Ovary (tissue), 9 donors: ENCODE results near the gene NSFL1C. TPM values are rescaled to one million over a fixed set of nuclear protein-coding genes. Genes with fewer than 3 reads are reported as not detected.

Experiments used
- DNase-seq, 5 donors: peaks; one replicate each; pipeline ENCODE4 v3.0.0-alpha.2; 2019 to 2020
- H3K27ac ChIP-seq, 2 donors: fragments of 200-600 bp; one replicate each; pipeline versions ENCODE4 v1.5.1 to v1.8.0; 2019 to 2022
- H3K27me3 ChIP-seq: fragments of 200-600 bp; one replicate; pipeline ENCODE4 v1.8.0; 2022
- H3K36me3 ChIP-seq: fragments of 200-600 bp; sonication (generic); one replicate; pipeline ENCODE4 v1.5.1; 2019
- H3K4me1 ChIP-seq: one replicate; pipeline ENCODE4 v1.8.1; 2013; ENCODE audit warnings: mild to moderate bottlenecking, moderate library complexity; ENCODE audit not compliant: insufficient read depth
- H3K4me3 ChIP-seq: fragments of 200-600 bp; sonication (generic); one replicate; pipeline ENCODE4 v1.5.1; 2017
- H3K9me3 ChIP-seq, 2 donors: fragments of 200-600 bp in 1 of 2; sonication (generic) in 1 of 2; one replicate each; pipeline versions ENCODE4 v1.5.1 to v1.8.1; 2013 to 2019; ENCODE audit warnings: mild to moderate bottlenecking in 1 of 2, moderate library complexity in 1 of 2
- EP300 ChIP-seq: sonication (generic); formaldehyde crosslinking; IDR thresholded peaks from one replicate; pipeline ENCODE4 v1.6.1; 2017; ENCODE audit warnings: antibody characterized with exemption
- POLR2A ChIP-seq: fragments of 450-650 bp; IDR thresholded peaks from one replicate; pipeline ENCODE4 v1.6.1; 2017; ENCODE audit warnings: antibody characterized with exemption, mild to moderate bottlenecking, moderate library complexity
- WGBS, 3 donors: extraction: QIAGEN DNeasy Blood & Tissue Kit in 1 of 3; methylation state at CpG; one replicate each; pipeline versions ENCODE4 v1.1.5 to v1.1.7; 2013 to 2017; 5-methylcytosine and 5-hydroxymethylcytosine counted together
- intact Hi-C, 4 donors: fragments of 100-400 bp; cut with DNase I; formaldehyde crosslinking; loops; one replicate each; pipeline versions ENCODE4 v1.11.0 to v1.15.1; 2022 to 2023
- polyA plus RNA-seq, 2 donors: library from polyadenylated mRNA; stranded (reverse); fragments of 200-250 nt in 1 of 2; fragments of 350-450 nt in 1 of 2; fragmentation: Illumina TruSeq in 1 of 2; extraction: RNeasy Lipid Tissue Mini Kit (QIAGEN cat#74804) in 1 of 2; gene quantifications; one replicate each; pipeline ENCODE4 v1.2.3, GENCODE V29; 2013 to 2014
- total RNA-seq, 7 donors: library from RNA; depleted of rRNA in 2 of 7; stranded (reverse); fragments of >200 nt in 2 of 7; fragmentation: NEBNext Ultra II Directional in 3 of 7; extraction: Animal tissue kit (Norgen Biotek cat#: 25700) in 3 of 7; gene quantifications; one replicate each; pipeline versions ENCODE4 v1.1.0 to v1.2.4, GENCODE V29; 2016 to 2023
- TF ChIP-seq, protein P1 (sequence below), 3 donors: fragments of 450-650 bp in 2 of 3; fragments of 200-600 bp in 1 of 3; IDR thresholded peaks; one replicate each; pipeline versions ENCODE4 v1.5.1 to v1.8.0; 2016 to 2022; ENCODE audit warnings: antibody characterized with exemption in 3 of 3, mild to moderate bottlenecking in 1 of 3
- donor health status: DM: no; HTN: no; CAD: no; lungs with moderate emphysema.
- donor health status: DM: no; HTN: no; CAD: no.
- donor health status: Bipolar disorder and iron deficiency.
- donor health status: DM: yes; HTN: yes; CAD: no.
- donor health status: DM: no; HTN: no; CAD: no.
- donor health status: DM: yes; HTN: yes; CAD: no.

Gene NSFL1C
- total and polyA plus RNA-seq, 9 donors = 23.4 to 105 (median 63.2) TPM

DNA sequence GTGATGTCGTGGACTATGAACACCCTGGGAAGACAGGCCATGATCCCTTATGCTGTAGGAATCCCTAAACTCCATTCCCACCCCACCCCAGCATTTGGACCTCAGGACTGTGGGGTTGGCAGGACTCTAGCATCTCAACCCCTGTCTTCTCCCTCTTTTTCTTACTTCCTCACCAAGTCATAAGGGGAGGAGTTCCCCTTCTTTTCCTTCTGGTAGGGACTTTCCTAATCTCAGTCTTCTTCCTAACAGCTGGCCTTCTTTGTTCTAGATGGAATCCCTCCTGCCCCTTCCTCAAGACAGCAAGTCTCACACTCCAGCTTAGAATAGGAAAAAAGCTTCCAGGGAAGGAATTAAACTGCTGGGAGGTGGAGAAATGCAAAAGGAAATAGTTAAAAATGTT lies 26.9 kb upstream of the NSFL1C start:
- intact Hi-C loops = no loop called here
- no peak for DNase-seq

DNA sequence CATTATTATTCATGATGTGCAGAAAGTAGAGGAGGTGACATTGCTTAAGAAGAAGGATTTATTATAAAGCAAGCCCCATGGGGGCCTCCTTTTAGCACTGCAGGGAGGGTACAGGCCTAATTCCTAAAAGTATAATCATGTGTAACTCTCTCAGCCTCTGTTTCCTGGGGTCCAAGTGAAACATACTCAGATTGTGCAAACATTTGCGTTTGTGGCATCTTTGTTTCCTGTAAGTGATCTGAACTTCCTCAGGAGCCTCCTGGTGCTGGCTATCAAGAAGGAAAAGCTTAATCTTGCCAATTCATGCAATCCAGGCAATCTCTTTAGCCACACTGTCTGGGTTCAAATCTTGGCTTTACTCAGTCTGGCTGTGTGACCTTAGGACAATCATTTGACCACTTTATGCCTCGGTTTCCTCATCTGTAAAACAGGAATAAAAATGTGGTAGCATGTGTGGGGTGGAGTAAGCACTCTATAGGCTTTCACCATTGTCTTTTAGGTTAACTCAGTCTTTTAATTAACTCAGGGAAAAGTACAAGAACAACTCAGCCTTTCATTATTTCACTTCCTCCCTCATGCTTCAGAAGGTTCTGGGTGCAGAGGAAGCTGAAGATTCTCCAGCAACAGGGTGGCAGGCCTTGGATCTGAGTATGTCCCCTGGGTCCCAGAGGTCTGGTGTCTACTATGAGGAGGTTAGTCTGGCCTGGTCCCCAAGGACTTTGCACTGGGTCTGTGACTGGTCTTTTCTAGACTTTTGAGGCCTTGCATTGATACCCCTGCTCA lies 25.4 kb upstream of the NSFL1C start:
- TF ChIP-seq POLR2A (no peak), EP300 (no peak)
- TF ChIP-seq, protein P1, sequence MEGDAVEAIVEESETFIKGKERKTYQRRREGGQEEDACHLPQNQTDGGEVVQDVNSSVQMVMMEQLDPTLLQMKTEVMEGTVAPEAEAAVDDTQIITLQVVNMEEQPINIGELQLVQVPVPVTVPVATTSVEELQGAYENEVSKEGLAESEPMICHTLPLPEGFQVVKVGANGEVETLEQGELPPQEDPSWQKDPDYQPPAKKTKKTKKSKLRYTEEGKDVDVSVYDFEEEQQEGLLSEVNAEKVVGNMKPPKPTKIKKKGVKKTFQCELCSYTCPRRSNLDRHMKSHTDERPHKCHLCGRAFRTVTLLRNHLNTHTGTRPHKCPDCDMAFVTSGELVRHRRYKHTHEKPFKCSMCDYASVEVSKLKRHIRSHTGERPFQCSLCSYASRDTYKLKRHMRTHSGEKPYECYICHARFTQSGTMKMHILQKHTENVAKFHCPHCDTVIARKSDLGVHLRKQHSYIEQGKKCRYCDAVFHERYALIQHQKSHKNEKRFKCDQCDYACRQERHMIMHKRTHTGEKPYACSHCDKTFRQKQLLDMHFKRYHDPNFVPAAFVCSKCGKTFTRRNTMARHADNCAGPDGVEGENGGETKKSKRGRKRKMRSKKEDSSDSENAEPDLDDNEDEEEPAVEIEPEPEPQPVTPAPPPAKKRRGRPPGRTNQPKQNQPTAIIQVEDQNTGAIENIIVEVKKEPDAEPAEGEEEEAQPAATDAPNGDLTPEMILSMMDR (IDR thresholded peaks at IDR 0.05) = no peak
- H3K36me3 ChIP-seq = no peaks in the 10 kb centered on the region
- no peaks in the 10 kb centered on the region for H3K9me3 ChIP-seq
- H3K4me1 ChIP-seq = no peaks in the 10 kb centered on the region
- no peak for DNase-seq
- H3K27ac ChIP-seq = no peak overlapping the region
- WGBS, 3 donors = 46 to 70% (median 66%) methylated on average over 2 of the region's 2 CpGs
- H3K4me3 ChIP-seq = no peak overlapping the region
- intact Hi-C loops = no loop called here
- H3K27me3 ChIP-seq = no peaks in the 10 kb centered on the region

More for the DNA sequence above, 26.9 kb upstream of the NSFL1C start:
- Histone ChIP-seq H3K27me3 (no peaks in the 10 kb centered on the region), H3K4me1 (no peaks in the 10 kb centered on the region), H3K4me3 (no peak overlapping the region), H3K27ac (no peak overlapping the region), H3K9me3 (no peaks in the 10 kb centered on the region), H3K36me3 (no peaks in the 10 kb centered on the region)
- WGBS, 3 donors = 54 to 77% (median 73%) methylated on average over 1 of the region's 1 CpG
- TF ChIP-seq, protein P1 (IDR thresholded peaks at IDR 0.05) = no peak
- no peak for TF ChIP-seq POLR2A
- TF ChIP-seq EP300 = no peak

DNA sequence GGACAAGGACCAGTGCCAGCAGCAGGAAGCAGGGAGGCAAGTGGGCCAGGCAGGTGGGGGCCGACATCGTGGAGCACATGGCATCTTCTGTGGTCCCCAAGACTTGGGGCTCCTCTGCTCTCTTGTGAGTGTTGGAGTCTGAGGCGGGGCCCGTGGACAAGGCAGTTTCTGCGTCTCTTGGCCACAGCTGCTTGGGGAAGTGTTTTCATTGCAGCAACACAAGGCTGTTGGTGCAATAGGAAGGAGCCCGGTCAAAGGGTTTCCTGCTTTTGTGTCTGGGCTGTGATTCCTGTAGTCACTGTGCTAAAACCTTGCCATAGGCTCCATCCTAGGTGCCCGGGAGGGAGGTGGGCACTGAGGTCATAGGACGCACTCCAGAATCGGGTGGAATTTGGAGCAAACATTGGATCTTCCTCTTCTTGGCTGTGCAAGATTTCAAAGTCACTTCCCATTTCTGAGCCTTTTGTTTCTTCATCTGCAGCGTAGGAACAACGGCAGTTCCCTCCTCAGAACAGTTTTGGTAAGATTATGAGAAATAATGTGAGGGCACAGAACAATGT lies 24.7 kb upstream of the NSFL1C start, which contains the start of gene SIRPB2:
TSS of gene SIRPB2 (minus strand) at position 140 of the 560 bp plus-strand sequence. CDS start at position 79, 61 bp downstream.
- Histone ChIP-seq H3K27ac (no peak within 1 kb of the TSS), H3K4me3 (no peak within 1 kb of the TSS), H3K9me3 (no peaks in the 10 kb centered on the region), H3K36me3 (no peaks in the 10 kb centered on the region), H3K4me1 (no peaks in the 10 kb centered on the region), H3K27me3 (no peaks in the 10 kb centered on the region)
- intact Hi-C loops = no loop called here
- WGBS, 3 donors = 64 to 74% (median 71%) methylated on average over 11 of the region's 11 CpGs
- peak in 1 of 5 donors; percentile 31 for DNase-seq
- TF ChIP-seq EP300 (no peak), POLR2A (no peak)
- TF ChIP-seq, protein P1 (IDR thresholded peaks at IDR 0.05) = no peak

DNA sequence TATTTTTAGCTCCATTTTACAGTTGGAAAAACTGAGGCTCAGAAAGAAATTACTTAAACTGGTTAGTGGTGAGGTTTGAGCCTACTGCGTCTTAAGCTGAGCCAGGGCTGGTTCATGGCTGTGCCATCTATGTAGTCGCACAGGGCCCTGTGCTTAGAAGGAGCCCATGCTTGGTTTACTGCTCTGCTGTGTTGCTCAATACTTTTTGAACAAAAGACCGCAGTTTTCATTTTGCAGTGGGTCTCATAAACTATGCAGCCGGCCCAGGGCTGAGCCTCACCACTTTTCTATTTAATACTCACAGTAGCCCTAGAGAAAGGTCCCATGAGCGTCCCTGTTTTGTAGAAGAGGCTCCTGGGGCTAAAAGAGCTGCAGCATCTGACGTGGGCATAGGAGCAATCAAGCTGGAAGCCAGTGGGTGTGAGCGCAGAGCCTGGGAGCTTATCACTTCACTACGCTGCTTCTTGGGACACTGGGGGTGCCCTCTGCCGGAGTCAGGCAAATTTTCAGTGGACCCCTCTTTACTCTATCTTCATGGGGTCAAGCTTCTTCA lies 24.1 kb upstream of the NSFL1C start:
- intact Hi-C loops = no loop called here
- H3K27ac ChIP-seq = no peak overlapping the region
- no peaks in the 10 kb centered on the region for H3K27me3 ChIP-seq
- H3K36me3 ChIP-seq = no peaks in the 10 kb centered on the region
- H3K4me3 ChIP-seq = no peak overlapping the region
- no peak for DNase-seq
- TF ChIP-seq EP300 (no peak), POLR2A (no peak)
- TF ChIP-seq, protein P1 (IDR thresholded peaks at IDR 0.05) = no peak
- no peaks in the 10 kb centered on the region for H3K9me3 ChIP-seq
- WGBS, 3 donors = 68 to 75% (median 74%) methylated on average over 9 of the region's 9 CpGs
- H3K4me1 ChIP-seq = no peaks in the 10 kb centered on the region
